Body of pancreas (tissue), 4 donors: Measurements from ENCODE around the gene RAB3GAP1.

Source experiments
- CTCF ChIP-seq, 7 experiments: fragments of 450-650 bp in 4 of 7; fragments of 200-600 bp in 3 of 7; sonication (generic) in 3 of 7; IDR thresholded peaks; one replicate each; pipeline ENCODE4 v1.5.1; 2016 to 2019; ENCODE audit warnings: antibody characterized with exemption in 7 of 7
- POLR2A ChIP-seq, 3 donors: fragments of 450-650 bp; IDR thresholded peaks; one replicate each; pipeline ENCODE4 v1.6.1; 2016; ENCODE audit warnings: antibody characterized with exemption in 3 of 3, mild to moderate bottlenecking in 2 of 3

- TF ChIP-seq POLR2A (IDR thresholded peaks at IDR 0.05) (no peak), CTCF (IDR thresholded peaks at IDR 0.05) (no peak)
These were observed 20.3 kb downstream of the RAB3GAP1 start for GRCh38 chr2:135072125-135072997.
